Subcutaneous adipose tissue (tissue), 4 donors: ENCODE data around the gene SLC6A12. TPM values are rescaled to one million over a fixed set of nuclear protein-coding genes. Genes with fewer than 3 reads are reported as not detected.

ENCODE experiments used
- total RNA-seq, 4 donors: library from RNA; depleted of rRNA; stranded (reverse); fragments of >200 nt; gene quantifications; one replicate each; pipeline ENCODE4 v1.1.0, GENCODE V29; 2016
- TF ChIP-seq, protein P1 (sequence below): fragments of 450-650 bp; IDR thresholded peaks from one replicate; pipeline ENCODE4 v1.5.1; 2016; ENCODE audit warnings: low read depth, mild to moderate bottlenecking, control low read depth, antibody characterized with exemption, moderate library complexity

The SLC6A12 gene
- total RNA-seq, 4 donors from 2014 or later, result 0.33 to 4.4 (median 1.5) TPM

DNA sequence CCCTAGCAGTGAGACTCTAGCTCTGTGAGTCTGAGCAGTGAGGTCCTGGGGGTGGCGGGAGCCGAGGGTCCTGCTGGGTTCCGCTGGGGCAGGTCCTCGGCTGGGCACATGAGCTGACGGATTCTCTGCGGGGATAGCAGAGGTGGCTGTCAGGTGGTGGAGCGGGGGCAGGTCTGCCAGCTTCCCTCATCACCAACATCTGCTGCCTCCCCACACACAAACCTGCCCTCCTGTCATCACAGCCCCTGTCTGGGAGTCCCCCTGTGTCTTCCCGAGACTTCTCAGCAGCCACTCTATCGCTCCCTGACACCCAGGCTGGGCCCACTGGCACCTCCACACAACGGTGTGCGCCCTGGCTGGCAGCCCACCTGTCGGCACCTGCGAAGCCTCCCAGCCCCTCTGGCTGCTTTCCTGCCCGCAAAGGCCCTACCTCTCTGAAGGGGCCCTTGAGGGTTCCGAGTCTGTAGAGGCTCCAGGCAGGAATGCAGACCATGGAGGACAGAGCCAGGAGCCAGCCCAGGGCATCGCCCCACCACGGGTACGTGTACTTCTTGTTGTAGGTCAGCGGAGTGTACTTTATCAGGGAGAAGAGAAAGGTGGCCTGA, 7.1 kb upstream of the SLC6A12 start:
- TF ChIP-seq, protein P1, sequence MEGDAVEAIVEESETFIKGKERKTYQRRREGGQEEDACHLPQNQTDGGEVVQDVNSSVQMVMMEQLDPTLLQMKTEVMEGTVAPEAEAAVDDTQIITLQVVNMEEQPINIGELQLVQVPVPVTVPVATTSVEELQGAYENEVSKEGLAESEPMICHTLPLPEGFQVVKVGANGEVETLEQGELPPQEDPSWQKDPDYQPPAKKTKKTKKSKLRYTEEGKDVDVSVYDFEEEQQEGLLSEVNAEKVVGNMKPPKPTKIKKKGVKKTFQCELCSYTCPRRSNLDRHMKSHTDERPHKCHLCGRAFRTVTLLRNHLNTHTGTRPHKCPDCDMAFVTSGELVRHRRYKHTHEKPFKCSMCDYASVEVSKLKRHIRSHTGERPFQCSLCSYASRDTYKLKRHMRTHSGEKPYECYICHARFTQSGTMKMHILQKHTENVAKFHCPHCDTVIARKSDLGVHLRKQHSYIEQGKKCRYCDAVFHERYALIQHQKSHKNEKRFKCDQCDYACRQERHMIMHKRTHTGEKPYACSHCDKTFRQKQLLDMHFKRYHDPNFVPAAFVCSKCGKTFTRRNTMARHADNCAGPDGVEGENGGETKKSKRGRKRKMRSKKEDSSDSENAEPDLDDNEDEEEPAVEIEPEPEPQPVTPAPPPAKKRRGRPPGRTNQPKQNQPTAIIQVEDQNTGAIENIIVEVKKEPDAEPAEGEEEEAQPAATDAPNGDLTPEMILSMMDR, result no peak

DNA sequence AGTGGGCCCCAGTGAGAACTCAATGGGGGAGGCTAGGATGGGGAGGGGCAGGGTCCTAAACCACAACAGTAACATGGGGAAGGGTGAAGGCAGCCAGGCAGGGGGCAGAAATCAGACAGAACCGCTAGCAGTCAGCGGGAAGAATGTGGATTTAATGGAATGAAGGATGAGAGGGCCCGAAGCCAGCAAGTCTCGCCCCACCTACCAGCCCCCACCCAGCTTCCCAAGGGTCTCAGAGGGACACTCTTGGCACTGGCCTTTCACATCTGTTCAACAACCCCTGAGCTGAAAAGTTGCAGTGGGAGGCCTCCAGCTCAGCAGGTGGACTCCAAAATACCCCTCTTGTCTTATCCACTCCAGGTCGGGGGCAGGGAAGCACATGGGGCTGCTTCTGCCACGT, 6.5 kb upstream of the SLC6A12 start:
- TF ChIP-seq, protein P1, result no peak

DNA sequence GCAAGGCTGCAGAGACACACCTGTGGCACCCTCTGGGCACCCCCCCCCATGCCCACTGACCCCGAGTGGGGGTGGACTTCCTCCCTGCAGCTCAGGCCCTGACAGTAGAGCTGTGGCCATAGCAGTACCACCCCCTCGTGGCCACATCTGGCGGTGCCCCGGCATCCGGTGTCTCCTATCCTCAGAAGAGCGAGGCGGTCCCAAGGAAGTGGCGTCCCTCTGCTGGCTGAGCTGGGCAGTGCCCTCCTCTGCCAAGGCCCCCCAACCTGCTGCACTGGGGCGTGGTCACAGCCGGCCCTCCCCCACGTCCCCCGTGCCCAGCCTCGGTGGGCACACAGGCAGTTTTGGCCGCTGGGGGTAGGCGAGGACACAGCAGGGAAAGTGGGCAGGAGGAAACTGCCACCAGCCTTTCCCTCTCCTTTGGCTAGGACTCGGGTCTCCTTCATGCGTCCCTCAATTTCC, 6.0 kb upstream of the SLC6A12 start:
- TF ChIP-seq, protein P1, result no peak

DNA sequence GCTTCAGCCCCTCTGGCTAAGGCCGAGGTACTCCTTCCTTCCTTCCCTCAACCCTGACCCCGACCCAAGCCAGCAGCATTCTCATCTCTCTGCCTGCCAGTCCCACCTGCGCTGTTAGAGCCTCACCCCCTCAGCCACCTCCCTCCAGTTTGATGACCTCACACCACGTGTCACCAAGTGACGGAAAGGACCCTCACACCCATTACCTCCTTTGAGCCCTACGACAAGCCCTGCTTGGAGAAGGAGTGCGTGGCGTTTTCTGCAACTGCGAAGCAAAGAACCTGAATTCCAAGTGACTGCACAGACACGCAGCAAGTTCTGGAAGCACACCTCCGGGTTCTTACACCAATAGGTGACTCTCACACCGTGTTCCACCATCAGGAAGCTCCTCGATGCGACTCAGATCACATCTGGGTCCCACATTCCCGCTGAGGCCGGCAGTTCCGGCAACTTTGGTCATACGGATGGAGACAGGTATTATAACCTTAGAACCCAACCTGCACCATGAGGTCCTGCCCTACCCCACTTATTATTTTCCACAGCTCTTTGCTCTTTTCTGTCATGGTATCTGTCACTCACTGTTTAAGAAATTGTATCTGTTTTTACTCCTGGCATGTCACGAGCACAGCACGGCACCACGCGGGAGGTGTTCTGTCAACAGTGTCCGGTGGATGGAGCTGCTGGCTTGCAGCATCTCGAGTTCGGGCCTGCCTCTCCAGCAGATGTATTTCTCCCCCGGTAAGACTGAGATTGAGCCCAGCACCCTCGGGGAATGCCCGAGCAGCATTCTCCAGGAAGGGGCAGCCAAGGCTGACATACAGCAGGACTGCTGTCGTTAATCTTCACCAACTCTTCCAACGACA, 5.0 kb upstream of the SLC6A12 start:
- TF ChIP-seq, protein P1, result no peak

DNA sequence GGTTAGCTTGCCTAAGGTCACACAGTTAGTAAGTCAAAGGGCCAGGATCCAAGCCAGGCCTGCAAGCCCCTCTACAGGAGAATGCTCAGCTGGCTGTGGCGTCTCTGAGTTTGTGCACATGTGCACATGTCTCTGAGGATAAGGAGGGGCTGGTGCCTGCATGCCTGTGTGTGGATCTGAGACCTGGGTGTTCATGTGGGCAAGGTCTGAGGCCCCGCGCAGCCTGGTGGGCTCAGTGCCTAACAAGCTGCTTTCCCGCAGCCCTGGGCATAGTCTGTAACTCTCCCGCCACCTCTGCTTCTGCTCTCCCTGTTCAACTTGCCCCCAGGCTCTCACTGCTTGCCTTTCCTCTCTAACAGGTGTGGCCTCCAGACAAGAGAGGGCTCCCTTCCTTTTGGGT, 4.3 kb upstream of the SLC6A12 start:
- TF ChIP-seq, protein P1, result no peak

DNA sequence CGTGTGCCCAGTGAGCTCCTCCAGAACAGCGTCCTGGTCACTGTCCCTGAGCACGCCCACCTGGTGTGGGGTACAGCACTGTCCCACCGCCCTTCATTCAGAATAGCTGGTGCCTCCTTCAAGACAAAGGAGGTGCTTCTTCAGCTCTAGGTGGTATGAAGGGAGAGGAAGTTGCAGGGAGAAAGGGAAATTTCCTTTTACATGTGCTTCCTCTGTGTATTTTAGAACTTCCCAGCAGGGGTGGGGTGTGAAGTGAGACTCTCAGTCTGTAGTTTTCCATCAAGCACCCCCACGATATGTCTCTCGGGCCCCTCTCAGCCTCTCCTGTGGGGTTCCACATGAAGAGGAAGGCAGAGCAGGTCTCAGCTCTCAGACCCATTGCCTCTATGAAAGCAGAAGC, 1.2 kb upstream of the SLC6A12 start:
- TF ChIP-seq, protein P1, result no peak

DNA sequence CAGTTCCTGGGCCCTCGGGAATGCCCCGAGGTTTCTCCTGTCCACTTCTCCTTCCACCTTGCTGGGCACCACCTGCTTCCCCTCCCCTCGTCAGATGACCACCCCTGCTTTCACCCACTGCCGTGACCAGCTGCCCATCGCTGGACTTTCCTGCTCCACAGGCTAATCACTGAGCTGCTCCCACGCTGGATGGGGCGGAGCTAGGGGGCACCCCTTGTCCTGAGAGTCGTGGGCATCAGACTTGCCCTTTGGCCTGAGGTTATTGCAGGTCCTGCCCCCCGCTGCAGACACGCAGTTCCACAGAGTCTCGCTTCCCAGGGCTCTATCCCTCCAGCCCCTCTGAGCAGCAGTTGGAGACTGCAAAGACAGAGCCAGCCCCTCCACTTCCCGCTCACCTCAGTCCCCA, 427 bp downstream of the SLC6A12 start:
- TF ChIP-seq, protein P1, result no peak
